Uterus (tissue), 4 donors: Measurements from ENCODE around the gene CTSL. TPM values are rescaled to one million over a fixed set of nuclear protein-coding genes. Genes with fewer than 3 reads are reported as not detected.

Experiments used
- DNase-seq, 2 donors: peaks; one replicate each; pipeline ENCODE4 v3.0.0-alpha.2; 2019 to 2020
- H3K27ac ChIP-seq, 2 donors: fragments of 200-600 bp; sonication (generic); 1 replicate in 1 of 2; 2 replicates in 1 of 2; pipeline ENCODE4 v1.5.1; 2016 to 2018
- H3K27me3 ChIP-seq, 2 donors: fragments of 200-600 bp; sonication (generic); one replicate each; pipeline ENCODE4 v1.5.1; 2018 to 2019; ENCODE audit warnings: control low read depth in 1 of 2
- H3K36me3 ChIP-seq, 2 donors: fragments of 200-600 bp; sonication (generic); one replicate each; pipeline ENCODE4 v1.5.1; 2019; ENCODE audit warnings: control low read depth in 1 of 2
- H3K4me1 ChIP-seq, 2 donors: fragments of 200-600 bp; sonication (generic); one replicate each; pipeline ENCODE4 v1.5.1; 2018 to 2019; ENCODE audit warnings: control low read depth in 1 of 2
- H3K4me3 ChIP-seq, 2 donors: fragments of 200-600 bp; sonication (generic); 1 replicate in 1 of 2; 2 replicates in 1 of 2; pipeline ENCODE4 v1.5.1; 2018 to 2019; ENCODE audit warnings: mild to moderate bottlenecking in 1 of 2
- H3K9me3 ChIP-seq, 2 donors: fragments of 200-600 bp; sonication (generic); one replicate each; pipeline ENCODE4 v1.5.1; 2019; ENCODE audit warnings: control low read depth in 1 of 2
- POLR2A ChIP-seq, 2 donors: fragments of 450-650 bp; IDR thresholded peaks; one replicate each; pipeline ENCODE4 v1.6.1; 2016; ENCODE audit warnings: antibody characterized with exemption in 2 of 2, mild to moderate bottlenecking in 1 of 2, moderate library complexity in 1 of 2
- intact Hi-C: fragments of 100-400 bp; cut with DNase I; formaldehyde crosslinking; loops from one replicate; pipeline ENCODE4 v1.15.1; 2023; ENCODE audit warnings: low total_unique reads
- total RNA-seq, 4 donors: library from RNA; depleted of rRNA in 3 of 4; stranded (reverse); fragments of >200 nt in 3 of 4; gene quantifications; one replicate each; pipeline versions ENCODE4 v1.1.0 to v1.2.4, GENCODE V29; 2014 to 2023
- TF ChIP-seq, protein P1 (sequence below), 4 experiments: fragments of 200-600 bp in 2 of 4; fragments of 450-650 bp in 2 of 4; sonication (generic) in 2 of 4; IDR thresholded peaks; one replicate each; pipeline ENCODE4 v1.5.1; 2016 to 2019; ENCODE audit warnings: antibody characterized with exemption in 4 of 4, mild to moderate bottlenecking in 2 of 4, moderate library complexity in 1 of 4
- donor health status: DM: yes; HTN: yes; CAD: no.

CTSL gene
- total RNA-seq, 4 donors from 2014 or later, result 84.3 to 183 (median 147) TPM

DNA sequence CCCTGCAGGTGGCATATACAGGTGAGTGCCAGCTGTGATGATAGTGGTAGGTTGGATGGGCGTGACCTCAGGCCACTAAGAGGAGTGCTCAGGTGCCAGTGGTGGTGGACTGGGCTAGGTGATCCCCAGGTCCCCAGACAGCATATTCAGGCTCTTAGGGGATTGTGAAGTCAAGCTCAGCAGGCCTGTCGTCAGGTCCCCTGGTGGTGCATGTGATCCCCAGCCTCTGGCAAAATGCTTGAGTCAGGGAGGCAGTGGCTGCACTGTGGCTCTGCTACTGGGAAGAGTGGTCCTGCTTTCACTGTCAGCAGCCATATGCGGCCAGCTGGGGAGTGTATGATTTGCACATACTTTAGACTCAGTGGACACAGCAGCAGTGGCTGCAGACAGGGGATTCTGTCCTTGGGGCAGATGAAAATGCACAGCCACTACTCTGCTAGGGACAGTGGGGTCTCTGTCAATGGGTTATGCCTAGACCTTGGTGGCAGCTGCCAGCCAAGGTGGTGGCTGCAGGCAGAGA is 31.6 kb upstream of the CTSL start:
- H3K4me3 ChIP-seq, result no peak overlapping the region
- H3K27me3 ChIP-seq, result no peaks in the 10 kb centered on the region
- intact Hi-C loops, result no loop called here
- no peaks in the 10 kb centered on the region for H3K4me1 ChIP-seq
- H3K9me3 ChIP-seq, result no peaks in the 10 kb centered on the region
- no peak overlapping the region for H3K27ac ChIP-seq
- H3K36me3 ChIP-seq, result no peaks in the 10 kb centered on the region
- TF ChIP-seq, protein P1, sequence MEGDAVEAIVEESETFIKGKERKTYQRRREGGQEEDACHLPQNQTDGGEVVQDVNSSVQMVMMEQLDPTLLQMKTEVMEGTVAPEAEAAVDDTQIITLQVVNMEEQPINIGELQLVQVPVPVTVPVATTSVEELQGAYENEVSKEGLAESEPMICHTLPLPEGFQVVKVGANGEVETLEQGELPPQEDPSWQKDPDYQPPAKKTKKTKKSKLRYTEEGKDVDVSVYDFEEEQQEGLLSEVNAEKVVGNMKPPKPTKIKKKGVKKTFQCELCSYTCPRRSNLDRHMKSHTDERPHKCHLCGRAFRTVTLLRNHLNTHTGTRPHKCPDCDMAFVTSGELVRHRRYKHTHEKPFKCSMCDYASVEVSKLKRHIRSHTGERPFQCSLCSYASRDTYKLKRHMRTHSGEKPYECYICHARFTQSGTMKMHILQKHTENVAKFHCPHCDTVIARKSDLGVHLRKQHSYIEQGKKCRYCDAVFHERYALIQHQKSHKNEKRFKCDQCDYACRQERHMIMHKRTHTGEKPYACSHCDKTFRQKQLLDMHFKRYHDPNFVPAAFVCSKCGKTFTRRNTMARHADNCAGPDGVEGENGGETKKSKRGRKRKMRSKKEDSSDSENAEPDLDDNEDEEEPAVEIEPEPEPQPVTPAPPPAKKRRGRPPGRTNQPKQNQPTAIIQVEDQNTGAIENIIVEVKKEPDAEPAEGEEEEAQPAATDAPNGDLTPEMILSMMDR (IDR thresholded peaks at IDR 0.05), result no peak
- no peak for TF ChIP-seq POLR2A (IDR thresholded peaks at IDR 0.05)
- no peak for DNase-seq

DNA sequence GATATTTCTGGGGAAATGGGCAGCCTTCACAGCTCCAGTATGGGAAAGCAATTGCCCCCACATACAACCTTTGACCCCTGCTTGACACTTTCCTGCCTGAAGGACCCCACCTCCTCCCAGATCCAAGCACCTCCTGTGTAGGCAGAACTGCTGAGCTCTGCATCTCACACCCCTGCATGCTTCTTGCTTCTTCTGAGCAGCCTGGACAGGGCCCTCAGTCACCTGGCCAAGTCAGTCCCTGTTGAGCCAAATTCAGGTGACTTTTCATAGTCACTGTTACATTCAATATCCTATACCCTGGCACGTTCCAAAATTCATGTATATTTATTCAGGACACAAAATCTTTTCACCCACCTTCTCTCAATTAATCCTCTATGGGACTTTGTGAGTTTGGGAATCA is 30.4 kb upstream of the CTSL start:
- Histone ChIP-seq H3K4me1 (no peaks in the 10 kb centered on the region), H3K9me3 (no peaks in the 10 kb centered on the region), H3K36me3 (no peaks in the 10 kb centered on the region), H3K27me3 (no peaks in the 10 kb centered on the region), H3K27ac (no peak overlapping the region), H3K4me3 (no peak overlapping the region)
- no peak for DNase-seq
- TF ChIP-seq POLR2A (IDR thresholded peaks at IDR 0.05), result no peak
- TF ChIP-seq, protein P1 (IDR thresholded peaks at IDR 0.05), result no peak
- intact Hi-C loops, result no loop called here

DNA sequence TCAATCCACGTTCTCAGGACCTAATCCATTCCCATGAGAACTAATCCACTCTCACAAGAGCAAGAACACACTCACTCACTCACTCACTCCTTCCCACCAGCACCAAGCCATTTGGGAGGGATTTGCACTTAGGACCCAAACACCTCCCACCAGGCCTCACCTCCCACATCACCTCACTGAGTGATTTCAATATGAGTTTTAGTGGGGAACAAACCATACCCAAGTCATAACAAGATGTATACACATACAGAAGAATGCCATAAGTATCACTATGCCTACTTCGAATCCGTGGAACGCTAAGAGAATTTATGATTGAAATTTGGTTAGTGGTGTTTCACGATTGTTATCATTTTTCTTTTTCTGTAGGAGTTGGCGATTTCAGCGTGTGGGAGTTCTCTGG is 29.3 kb upstream of the CTSL start:
- intact Hi-C loops, result no loop called here
- no peak for DNase-seq
- no peaks in the 10 kb centered on the region for H3K36me3 ChIP-seq
- no peaks in the 10 kb centered on the region for H3K4me1 ChIP-seq
- TF ChIP-seq POLR2A (IDR thresholded peaks at IDR 0.05), result no peak
- TF ChIP-seq, protein P1 (IDR thresholded peaks at IDR 0.05), result no peak
- H3K27me3 ChIP-seq, result no peaks in the 10 kb centered on the region
- H3K27ac ChIP-seq, result no peak overlapping the region
- no peaks in the 10 kb centered on the region for H3K9me3 ChIP-seq
- H3K4me3 ChIP-seq, result no peak overlapping the region

DNA sequence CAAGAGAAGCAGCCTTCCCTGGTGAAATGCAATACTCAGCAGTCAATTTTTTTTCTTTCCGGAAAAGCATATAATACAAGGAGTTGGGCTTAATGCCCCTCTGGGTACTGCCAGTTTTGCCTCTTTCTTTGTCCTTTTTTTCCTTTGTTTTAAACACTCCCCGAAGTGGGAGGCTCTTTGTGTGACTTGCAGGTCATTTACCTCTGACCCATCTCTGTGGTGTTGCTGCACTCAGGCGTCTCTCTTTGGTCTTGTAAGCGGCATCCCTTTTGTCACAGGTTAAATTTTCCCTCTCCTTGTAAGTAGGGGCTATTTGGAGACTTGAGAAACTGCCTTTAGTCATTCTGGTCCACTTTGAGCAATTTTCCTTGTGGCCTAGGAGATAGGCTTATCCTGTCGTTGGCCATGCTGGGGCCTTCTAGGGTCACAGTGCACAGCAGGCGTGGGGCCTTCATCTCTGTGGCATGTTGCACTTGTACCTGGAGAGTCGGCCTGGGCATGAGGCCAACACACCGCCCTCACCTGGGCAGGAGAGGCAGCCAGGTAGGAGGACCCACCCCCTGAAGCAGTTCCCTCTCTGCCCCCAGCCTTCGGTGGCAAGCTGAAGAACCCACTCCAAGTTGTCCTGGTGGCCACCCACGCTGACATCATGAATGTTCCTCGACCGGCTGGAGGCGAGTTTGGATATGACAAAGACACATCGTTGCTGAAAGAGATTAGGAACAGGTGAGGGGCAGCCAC is 27.7 kb upstream of the CTSL start:
- Histone ChIP-seq H3K4me3 (no peak overlapping the region), H3K27ac (no peak overlapping the region), H3K4me1 (no peaks in the 10 kb centered on the region), H3K9me3 (no peaks in the 10 kb centered on the region), H3K36me3 (no peaks in the 10 kb centered on the region), H3K27me3 (no peaks in the 10 kb centered on the region)
- TF ChIP-seq, protein P1 (IDR thresholded peaks at IDR 0.05), result no peak
- no peak for TF ChIP-seq POLR2A (IDR thresholded peaks at IDR 0.05)
- no peak for DNase-seq
- intact Hi-C loops, result no loop called here

DNA sequence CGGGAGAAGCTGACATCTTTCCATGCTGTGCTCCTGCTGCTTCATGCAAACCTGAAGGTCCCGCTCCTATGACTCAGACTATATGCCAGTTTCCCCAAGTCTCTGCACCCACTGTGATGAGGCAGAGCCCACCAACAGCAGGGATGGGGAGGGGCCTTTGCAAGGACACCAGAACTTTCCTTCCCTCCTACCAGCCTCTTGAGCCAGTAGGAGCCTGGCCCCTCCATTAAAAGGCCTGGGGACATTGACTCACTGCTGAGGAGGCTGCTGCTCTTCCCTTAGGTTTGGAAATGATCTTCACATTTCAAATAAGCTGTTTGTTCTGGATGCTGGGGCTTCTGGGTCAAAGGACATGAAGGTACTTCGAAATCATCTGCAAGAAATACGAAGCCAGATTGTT is 26.1 kb upstream of the CTSL start:
- H3K4me3 ChIP-seq, result no peak overlapping the region
- no peaks in the 10 kb centered on the region for H3K27me3 ChIP-seq
- no peaks in the 10 kb centered on the region for H3K9me3 ChIP-seq
- intact Hi-C loops, result no loop called here
- H3K4me1 ChIP-seq, result no peaks in the 10 kb centered on the region
- DNase-seq, result no peak
- H3K36me3 ChIP-seq, result no peaks in the 10 kb centered on the region
- TF ChIP-seq, protein P1 (IDR thresholded peaks at IDR 0.05), result no peak
- no peak for TF ChIP-seq POLR2A (IDR thresholded peaks at IDR 0.05)
- H3K27ac ChIP-seq, result no peak overlapping the region
